ENCODE results near the gene CLK4.

Gene CLK4

DNA sequence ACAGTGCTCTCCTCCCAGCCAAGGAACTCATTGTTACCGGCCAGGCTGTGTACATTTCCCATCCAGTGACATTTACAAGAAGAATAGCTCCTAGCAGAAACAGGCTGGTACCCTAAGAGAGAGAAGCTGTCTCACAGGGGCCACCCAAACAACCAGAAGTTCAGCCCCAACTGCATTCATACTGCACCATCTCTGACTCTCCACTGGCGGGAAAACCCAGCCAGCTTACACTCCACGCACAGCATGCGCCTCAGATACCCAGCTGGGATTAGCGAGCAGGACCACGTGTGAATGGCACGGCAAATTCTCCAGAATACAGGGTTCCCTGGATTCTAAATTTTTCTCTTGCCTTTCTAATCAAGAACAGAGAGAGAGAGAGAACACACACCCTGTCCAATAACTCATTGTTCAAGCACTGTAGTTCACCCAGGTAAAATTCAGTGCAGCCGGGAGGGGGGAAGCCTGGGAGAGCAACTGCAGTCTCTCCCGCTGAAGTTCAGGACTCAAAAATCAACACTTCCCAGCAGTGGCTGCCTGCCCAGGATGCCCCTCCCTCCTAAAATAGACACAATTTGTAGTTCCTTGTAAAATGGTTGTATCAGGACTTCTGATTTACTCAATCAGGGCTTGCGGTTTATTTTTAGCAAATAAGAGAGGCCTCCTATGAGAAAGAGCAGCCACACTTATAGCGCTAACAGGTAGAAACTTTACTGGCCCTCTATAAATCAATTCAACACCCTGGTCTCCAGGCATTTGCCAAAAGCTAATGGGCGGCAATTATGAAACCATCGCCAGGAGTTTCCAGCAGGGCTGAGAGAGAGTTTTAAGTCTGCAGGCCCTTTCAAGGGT, 38.9 kb downstream of the CLK4 start:
- DNase-seq = peak; percentile 11

DNA sequence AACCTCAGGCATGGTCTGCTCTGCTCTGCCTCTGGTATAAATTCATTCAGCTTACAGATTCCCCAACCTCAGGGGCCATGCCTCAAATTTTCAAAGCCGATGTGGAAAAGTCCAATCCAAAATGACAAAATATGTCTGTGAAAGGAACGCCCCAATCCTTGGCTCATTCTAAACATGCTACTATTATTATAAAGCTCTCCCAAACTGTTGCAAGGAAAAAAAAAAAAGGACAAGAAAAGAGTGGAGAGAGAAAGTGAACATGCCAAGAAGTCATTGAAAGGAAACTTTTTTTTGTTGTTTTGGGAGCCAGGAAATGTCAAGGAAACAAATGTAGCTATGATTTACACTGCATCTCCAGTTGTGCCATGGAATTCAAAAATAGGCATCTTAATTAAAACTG, 40.5 kb downstream of the CLK4 start:
- DNase-seq = no peak

DNA sequence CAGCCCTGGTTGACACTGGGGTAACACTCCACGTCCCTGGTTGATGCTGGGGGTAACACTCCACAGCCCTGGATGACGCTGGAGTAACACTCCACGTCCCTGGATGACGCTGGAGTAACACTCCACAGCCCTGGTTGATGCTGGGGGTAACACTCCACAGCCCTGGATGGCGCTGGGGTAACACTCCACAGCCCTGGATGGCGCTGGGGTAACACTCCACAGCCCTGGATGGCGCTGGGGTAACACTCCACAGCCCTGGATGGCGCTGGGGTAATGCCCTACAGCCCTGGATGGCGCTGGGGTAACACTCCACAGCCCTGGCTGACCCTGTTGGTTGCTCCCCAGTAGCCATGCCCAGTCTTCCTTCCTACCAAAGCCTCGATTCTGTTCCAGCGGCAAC, 41.4 kb downstream of the CLK4 start:
- DNase-seq = peak; percentile 56

DNA sequence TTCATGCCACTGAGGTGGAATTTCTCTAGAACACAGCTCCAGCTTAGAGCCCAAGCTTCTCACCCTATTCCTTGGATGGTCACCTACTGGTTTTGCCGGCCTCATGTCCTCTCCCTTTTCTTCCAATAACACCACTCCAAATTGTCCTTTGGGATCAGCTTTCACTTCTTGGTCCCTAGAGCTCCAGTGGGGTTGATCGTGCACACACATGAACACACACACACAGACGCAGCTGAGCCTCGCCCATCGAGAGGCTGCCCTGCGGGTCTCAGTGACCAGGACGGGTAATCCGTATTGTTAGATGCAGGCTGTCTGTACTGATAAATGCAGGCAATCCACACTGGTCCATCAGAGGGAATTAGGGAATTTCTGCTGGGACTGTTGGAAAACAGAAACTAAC, 43.6 kb downstream of the CLK4 start:
- no peak for DNase-seq

DNA sequence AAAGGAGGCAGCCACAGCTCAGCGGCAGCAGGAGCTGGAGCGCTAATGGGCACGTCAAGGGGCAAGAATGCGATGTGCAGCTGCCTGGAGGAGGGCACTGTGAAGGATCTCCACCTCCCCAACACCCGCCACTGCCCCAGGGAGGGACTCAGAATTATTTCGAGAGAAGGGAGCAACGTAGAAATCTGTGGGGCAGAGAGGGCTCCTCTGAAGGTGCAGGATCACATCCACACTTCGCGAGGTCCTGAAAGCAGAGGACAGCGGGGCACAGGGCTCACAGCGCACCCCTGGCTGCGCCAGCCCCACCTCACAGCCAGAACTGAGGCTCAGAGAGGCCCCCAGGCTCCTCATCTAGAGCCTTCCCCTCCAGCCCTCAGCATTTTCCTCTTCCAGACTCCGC, 44.6 kb downstream of the CLK4 start:
- no peak for DNase-seq

DNA sequence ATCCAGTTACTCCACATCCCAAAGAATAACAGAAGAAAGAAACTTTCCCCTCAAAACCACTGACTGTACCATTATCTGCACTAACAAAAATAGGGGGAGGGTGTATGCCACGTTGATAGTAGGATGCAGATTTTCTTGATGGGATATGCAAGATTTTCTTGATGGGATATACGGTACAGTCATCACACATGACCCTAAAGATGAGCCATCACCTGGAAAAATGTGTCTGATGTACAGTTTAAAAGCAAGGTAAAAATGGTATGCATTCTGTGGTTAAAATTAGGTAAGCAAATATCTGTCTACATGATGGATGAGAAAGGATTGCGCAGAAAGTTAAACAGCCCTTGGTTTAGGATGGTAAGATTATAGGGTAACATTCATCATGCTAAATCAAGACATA, 45.2 kb downstream of the CLK4 start:
- DNase-seq = no peak

DNA sequence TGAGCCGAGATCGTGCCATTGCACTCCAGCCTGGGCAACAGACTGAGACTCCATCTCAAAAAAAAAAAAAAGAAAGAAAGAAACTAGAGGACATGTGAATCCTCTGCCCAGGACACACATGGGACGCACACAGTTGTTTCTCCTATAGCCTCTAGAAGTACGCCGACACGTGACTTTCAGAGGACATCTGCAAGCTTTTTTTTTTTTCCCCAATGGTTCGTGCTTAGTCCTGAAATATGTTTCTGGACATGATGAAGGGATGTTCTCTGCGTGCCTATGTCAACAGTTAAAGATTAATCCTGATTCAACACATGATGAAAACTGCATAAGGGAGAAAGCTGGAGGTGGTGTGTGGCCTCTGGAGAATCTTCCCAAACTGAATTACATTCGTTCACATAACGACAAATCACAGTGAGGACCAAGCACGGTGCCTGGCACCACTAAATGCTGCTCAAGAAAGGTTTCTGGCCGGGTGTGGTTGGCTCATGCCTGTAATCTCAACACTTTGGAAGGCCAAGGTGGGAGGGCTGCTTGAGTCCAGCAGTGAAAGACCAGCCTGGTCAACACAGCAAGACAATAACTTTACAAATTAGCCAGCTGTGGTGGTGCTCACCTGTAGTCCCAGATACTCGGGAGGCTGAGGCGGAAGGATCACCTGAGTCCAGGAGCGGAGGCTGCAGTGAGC, 46.4 kb downstream of the CLK4 start:
- no peak for DNase-seq

DNA sequence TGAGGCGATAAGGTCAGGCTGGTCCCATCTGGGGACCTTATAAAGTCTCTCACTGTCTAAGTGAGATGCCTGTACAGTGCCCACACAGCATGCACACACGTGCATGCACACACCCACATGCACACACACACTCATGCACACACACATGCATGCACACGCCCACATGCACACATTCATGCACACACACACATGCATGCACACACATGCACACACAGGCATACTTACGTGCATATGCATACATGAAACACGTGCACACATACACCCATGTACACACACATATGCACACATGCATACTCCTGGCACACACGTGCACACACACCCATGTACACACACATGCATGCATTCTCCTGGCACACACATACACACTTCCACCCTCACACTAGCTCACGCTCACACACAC, 48.9 kb downstream of the CLK4 start:
- no peak for DNase-seq

DNA sequence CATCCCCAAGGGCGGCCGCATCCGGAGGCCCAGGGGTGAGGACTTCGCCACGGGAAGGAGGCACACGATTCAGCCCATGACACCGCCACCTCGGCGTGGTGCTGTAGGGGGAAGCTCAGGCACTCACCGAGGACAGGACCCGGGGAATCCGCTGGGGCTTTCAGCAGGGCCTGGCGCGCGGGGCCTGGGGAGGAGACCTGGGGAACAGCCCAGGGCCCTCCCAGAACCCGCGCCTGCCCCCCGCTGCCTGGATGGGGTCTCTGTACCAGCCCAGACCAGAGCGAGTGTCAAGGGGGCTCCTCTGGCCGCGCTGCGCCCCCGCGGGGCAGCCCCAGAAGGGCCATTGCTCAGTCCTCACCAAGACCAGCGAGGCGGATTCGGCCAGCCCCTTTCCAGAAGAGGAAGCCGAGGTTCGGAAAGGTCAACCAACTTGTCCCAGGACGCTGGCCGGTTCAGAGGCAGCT, 49.4 kb downstream of the CLK4 start:
- no peak for DNase-seq

DNA sequence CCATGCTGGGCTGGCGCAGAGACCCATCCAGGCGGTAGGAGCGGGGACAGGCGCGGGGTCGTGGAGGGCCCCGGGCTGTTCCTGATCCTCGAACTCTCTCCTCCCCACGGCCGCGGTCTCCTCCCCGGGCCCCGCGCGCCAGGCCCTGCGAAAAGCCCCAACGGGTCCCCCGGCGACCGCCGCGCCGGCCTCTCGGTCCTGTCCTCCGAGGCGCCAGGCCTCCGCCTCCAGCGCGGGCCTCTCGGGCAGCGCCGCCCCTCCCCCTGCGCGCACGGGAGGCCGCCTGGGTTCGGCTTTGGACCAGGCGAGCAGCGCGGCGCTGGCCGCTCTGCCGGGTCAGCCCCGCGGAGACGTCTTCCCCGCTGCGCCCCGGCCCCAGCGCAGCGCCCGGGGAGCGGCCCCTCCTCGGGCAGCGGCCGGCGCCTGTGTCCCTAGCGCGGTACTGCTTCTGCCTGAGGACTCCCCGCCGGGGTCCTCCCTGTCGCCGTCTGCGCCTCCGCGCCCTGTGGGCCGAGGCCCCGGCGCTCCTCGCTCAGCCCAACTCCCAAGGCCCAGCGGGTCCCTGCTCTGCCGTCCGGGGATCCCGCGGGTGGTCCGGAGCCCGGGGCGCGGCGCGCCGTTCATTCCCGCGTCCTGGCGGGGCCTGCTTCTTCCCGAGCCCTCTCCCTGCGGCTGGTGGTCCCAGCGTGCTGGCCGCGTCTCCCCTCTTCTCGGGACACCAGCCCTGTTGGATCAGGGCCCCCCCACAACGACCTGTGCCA, 50.1 kb downstream of the CLK4 start:
- DNase-seq = peak; percentile 81

DNA sequence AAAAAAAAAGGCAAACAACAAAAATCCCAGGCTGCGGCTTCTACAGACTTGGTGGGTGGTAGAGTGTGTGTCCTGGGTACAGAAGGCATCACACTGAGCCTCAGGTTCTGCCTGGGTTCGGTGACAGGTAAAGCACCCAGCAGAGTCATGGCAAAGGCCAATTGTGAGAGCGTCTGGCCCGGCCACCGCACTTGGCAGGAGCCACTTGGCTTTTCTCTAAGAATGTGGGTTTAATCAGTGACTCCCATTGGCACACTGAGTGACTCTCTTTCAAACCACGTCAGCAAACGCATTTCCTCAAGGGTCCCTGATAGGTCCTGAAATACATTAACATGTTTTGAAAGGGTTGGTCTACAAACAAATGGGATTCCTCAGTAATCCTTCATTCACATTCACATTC, 53.6 kb downstream of the CLK4 start:
- DNase-seq = no peak

DNA sequence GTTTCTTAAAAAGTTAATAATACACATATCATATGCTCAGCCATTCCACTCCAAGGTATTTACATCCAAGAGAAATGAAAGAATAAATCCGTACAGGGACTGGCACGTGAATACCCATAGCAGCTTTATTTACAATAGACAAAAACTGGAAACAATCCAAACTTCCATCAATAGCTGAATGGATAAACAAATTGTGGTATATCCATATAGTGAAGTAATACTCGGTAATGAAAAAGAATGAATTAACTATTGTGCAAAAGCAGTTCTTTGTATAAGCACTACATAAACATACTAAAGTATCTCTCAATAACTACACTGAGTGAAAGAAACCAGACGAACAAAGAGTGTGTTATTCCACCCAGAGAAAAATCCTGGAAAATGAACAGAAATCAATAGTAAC, 54.2 kb downstream of the CLK4 start:
- DNase-seq = no peak

DNA sequence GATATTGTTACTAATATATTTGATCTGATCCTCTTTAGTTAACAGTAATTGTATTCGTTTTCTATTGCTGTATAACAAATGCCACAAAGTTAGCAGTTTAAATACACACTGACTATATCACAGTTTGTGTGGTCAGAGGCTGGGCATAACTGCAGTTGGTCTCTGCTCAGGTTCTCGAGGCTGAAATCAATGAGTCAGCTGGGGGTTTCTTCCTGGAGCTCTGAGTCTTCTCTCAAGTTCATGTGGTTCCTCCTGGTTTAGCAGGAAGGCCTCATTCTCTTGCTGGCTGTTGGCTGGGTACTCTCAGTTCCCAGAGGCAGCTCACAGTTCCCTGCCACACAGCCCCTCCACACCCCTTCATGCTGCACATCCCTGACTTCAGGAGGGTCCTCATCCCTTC, 57.4 kb downstream of the CLK4 start:
- no peak for DNase-seq

DNA sequence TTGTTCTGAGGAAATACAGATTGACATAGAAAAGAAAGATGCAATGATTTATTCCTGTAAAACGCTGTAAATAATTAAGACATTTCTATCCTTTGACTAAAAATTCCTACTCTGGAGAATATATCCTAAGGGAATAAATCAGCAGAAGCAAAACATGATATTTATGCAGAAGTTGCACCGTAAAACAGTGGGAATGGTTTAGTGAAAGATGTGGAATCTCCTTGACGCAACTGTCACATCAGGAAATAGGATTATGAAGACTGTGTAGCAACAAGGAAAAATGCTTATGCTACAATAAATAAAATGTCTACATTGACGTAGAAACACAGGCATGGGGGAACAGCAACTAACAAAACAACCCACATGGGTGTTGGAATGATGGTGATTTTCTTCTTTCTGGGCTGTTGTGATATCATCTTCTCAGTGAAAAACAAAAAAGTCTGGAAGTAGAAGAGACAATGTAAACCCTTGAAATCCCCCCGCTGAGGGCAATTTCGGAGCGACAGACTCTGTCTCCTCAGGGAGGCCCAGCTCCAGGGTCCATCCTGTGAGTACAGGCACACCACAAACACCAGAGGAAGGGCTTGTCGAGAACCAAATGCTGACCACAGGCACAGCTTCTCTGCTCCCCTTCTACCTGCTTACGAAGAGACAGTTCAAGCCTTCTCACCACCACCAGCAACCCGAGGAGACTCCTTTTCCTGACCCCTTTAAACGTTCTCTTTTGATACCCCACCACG, 61.9 kb downstream of the CLK4 start:
- no peak for DNase-seq

DNA sequence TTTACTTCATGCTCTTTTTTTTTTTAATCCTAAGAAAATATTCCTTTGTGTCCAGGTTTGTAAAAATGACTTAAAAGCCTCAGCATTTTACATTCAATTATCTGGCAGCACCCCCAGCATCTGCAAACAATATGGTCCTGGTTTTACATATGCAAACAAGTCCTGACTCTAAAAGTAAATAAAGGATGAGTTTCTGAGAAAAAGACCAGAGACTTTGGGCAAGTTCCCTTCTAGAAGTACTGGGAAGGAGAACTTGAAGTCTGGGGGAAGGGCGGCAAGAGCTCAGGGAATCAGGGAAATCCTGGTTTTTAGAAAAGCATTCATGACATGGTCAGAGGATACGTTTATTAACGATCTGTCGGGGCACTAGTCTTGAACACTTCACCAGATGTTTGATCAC, 62.5 kb downstream of the CLK4 start:
- no peak for DNase-seq

DNA sequence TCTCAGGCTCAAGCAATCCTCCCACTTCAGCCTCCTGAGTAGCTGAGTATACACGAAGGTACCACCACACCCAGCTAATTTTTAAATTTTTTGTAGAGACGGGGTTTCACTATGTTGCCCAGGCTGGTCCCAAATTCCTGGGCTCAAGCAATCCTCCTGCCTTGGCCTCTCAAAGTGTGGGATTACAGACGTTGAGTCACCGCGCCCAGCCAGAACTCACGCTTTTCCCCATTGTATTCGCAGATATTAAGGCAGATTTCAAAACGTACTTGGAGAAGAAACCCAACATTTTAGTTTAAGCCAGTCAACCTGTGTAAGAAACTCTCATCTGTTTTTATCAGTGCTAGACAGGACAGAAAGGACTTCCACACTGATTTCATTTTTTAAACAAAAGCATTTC, 63.2 kb downstream of the CLK4 start:
- no peak for DNase-seq

DNA sequence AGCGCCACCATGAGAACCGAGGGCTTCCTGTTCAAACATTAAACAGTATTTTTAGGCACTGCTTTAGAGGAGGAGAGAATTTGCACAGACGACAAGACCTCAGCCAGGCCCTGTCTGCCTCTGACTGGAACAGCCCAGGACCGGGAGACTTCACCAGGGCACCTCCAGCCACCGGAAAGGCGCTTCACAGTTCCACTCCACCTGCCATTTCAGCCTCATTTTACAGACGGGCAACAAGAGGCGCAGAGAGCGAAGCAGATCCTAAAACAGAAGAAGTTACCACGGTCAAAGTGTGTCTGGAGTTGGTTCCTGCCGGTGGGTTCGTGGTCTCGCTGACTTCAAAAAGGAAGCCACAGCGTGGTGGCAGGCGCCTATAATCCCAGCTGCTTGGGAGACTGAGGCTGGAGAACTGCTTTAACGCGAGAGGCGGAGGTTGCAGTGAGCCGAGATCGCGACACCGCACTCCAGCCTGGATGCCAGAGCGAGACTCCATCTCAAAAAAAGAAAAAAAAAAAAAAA, 65.0 kb downstream of the CLK4 start:
- no peak for DNase-seq

DNA sequence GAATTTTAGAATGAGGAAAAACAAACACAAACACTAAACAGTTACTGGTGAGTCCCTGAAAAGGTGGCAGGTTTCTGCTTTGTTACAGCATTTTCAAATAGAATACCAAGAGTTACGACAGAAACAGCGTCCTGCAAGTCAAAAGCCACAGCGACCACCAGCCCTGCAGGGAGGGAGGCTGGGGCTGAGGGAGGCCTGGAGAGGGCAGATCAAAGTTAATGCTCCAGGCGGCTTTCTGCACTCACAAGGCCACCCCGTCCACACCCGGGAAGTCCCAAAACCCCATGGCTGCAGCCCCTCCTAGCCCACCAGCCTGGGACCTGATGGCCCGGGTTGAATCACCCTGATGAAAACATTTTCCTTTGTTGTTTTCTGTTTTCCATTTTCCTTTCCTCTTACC, 65.9 kb downstream of the CLK4 start:
- DNase-seq = no peak

DNA sequence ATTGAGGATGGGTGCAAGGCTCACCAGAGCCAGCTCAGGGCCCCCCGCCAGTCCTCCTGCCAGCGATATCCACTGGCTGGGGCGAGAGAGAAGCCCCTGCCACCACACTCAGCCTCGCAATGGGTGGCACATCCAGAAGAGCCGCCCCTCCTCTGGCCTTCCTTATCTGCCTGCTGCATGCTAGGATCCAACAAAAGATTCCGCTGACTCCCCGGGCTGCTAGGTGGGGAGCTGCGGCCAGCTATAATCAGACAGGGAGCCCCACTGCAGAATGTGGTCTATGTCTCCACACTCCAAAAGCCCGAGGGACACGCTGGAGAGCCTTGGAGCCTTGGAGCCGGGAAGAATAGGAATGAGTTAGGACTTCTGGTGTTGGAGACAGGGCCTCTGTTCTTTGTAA, 69.4 kb downstream of the CLK4 start:
- no peak for DNase-seq

DNA sequence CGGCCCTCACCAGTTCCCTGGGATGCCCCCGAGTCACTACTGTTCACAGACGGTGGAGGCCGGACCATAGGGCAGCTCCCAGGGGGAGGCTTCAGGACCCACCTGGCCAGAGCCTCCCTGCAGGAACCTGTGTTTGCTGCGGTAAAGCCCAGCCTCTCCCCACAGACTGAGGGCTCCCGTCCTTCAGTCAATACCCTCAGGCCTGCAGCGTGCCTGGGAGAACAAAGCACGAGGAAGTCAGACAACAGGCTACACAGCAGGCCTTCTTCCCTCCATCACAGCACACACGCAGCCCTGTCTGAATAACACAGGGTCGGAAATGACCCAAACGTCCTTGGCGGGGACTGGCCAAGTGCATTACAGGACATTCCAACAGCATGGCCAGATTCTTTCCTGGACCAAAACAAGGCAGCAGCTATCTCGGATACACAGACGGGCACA, 71.1 kb downstream of the CLK4 start:
- DNase-seq = no peak

DNA sequence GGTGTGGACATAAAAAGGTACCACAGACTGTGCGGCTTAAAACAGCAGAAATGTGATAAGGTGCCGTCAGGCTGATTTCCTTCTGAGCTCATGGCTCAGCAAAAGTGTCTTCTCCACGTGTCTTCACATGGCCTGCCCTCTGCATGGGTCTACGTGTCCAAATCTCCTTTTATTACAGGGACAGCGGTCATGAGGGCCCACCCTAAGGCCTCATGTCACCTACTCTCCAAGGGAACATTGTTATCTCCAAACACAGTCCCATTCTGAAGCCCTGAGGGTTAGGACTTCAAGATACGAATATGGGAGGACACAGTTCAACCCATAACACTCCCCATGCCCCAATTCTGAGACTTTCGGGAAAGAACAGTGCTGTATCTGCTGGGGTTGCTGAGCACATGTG, 71.8 kb downstream of the CLK4 start:
- no peak for DNase-seq

DNA sequence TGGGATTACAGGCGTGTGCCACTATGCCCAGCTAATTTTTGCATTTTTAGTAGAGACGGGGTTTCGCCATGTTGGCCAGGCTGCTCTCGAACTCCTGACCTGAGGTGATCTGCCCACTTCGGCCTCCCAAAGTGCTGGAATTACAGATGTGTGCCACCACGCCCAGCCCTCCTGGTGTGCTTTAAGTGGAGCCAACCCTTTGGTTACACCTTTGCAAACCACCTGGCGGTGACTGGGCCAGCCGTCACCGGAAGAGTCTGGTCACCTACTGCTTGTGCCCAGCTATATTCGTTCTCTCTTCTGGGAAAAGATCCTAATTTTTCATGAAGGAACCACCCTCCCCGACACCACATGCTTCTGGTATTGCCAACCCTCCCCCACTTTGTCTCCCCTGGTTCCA, 72.5 kb downstream of the CLK4 start:
- DNase-seq = no peak

Data from right kidney (tissue), 1 donor.